NCI-H1048 (cell line): Measurements from ENCODE around the gene SMAD3.

Experiments used
- DNase-seq: peaks from one replicate; lab custom pipeline; 2025; lab: John Stamatoyannopoulos, UW

The SMAD3 gene

GRCh38 chr15:67199881-67200763 lies 134.7 kb downstream of the SMAD3 start:
- no peak for DNase-seq

DNA sequence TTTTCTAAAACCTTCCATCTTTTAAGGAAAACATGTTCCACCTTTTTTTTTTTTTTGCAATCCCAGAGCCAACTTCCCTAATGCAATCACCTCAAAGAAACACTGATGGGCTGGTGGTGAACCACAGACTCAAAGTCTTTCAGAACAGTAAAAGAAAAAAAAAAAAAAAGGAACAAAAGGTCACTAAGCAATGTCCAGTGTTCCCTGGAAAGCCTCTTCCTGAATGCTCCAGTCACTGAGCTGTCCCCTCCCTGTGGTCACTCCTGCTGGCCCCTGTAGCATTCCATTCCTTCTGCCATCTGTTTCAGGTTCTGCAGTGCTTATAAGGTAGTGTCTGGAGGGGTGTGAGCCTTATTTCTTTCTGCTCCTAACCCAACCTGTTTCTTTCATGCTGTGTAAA lies 135.7 kb downstream of the SMAD3 start:
- DNase-seq: no peak

DNA sequence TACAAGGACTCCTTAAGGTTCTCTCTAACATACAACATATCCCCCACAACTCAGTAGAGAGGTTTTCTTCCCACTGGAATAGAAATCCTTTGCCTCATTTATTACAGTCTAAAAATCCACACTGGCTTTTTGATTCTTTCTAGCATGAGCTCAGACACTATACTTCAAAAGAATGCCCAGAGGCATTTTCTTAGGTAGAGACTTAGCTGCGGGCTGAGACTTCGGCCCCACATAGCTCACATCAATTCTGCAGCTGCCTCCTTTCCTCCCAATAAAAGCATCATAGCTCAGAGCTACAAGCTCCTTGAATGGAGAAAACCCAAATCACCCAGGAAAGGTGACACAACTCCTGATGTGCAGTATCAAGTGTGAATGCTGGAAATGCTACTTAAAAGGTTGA lies 136.7 kb downstream of the SMAD3 start:
- no peak for DNase-seq

DNA sequence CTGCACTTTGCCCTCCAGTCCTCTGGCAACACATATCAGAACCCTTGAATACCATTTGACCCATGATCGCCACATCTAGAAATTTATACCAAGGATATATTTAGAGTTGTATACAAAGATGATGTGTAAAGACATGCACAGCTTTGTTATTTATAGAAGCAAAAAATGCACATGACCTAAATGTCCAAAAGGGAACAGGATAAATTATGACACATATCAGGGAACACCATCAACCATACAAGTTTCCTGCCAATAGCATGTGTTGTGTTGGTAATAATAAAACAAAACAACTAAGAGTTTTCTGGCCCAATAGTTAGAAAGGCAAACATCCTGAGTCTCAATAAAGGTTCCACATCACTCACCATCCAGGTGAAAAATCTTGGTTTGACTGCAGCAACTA lies 137.6 kb downstream of the SMAD3 start:
- DNase-seq: no peak

- no peak for DNase-seq
Measured at GRCh38 chr15:67207555-67208207, 142.3 kb downstream of the SMAD3 start.

DNA sequence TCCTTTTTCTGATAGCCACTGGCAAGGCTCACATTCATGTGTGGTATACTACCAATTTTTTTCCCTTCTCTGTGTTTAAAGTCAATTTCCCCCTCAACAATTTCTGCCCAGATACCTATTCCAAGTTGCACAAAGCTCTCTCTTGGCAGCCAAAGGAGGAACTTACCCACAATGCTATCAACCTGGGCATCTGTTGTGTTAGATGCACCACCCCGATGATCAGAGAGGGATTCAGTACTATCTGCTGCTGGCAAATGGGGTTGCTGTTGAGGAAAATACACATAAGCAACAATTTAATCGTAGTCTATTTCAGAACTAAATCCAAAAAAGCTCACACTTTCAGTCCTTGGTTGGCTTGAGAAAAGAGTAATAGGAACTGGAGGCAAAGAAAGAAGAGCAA lies 143.0 kb downstream of the SMAD3 start:
- no peak for DNase-seq

- no peak for DNase-seq
Measured at GRCh38 chr15:67210555-67211168, 145.3 kb downstream of the SMAD3 start.

DNA sequence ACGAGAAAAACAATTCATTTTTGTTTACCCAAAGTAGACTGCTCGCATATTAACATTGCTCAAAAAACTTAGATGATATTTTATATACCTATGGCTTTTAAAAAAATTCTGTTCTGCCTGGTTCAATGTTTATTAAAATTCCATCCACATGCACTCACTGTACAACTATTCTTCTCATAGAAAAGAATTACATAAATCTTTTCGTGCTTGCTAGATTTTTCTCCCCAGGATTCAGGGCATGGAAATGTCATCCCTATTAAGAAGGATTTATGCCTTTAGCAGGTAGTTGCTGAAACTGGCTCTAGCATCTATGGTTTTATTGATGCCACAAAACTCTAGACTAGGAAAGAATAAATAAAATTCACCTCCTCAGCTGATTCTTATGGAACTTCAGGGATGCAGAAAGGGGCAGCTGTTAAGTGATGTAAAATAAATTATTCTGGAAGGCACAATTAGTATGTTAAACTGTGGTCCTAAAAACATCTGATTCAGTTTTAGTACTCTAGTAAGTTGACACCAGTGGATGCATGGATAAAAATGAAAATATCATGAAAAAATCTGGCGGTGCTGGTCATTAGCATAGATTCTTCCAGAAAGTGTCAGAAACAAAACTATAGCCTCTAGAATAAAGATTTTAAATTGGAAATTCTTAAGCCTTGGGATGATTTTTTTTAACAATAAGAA lies 147.4 kb downstream of the SMAD3 start:
- no peak for DNase-seq

GRCh38 chr15:67215102-67215501 lies 149.7 kb downstream of the SMAD3 start:
- no peak for DNase-seq

DNA sequence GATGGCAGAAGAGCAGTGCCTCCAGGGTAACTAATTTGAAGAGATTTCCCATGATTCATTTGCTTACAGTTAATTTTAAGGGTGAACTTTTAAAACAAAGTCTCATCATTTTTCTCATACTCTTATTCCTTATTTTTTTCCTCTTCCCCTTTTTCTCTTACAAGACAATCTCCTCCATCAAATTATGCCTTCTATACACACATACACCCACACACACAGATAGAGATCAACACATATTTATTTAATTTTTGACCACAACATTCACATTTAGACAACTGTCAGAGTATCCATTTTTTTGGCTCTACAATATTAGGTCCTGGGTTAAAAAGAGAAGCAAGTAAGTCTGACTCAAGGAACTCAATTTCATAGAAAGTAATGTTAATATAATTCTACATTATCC lies 151.5 kb downstream of the SMAD3 start:
- DNase-seq: no peak

GRCh38 chr15:67218428-67218827 lies 153.0 kb downstream of the SMAD3 start:
- DNase-seq: no peak

DNA sequence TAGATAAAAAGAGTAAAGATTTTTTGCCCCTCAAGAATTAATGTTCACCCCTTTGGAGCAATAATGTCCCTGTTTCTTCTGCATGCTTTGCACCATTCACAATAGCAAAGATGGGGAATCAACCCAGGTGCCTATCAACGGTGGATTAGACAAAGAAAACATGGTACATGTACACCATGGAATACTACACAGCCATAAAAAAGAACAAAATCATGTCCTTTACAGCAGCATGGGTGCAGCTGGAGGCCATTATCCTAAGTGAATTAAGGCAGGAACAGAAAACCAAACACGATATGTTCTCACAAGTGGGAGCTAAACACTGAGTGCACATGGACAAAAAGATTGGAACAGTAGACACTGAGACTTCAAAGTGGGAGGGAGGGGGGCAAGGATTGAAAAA lies 153.9 kb downstream of the SMAD3 start:
- DNase-seq: no peak

DNA sequence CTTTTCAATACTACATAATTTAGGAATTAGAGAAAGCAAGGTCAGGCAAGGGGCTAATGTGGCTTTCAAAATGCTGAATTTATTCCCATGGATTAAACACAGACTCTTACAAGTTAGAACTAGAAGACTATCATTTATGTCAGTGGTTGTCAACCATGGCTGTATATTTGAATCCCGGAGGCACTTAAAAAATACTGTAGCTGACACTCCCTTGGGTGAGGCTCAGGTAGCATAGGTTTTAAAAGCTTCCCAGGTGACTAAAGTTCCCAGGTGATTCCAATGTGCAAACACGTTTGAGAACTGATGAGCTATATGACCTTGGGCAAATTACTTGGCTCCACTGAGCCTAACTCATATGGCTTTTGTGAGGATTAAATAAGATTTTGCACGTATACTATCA lies 159.5 kb downstream of the SMAD3 start:
- no peak for DNase-seq

DNA sequence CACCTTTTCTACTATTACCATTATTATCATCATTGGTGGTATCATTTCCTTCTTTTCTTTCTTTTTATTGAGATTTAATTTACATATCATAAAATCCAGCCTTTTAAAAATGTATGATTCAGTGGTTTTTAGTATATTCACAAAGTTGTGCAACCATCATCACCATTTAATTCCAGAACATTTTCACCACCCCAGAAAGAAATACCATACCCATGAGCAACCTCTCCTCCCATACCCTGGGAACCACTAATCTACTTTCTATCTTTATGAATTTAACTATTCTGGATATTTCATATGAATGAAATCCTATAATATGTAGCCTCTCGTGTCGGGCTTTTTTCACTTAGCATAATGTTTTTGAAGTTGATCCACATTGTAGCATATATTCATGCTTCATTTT lies 159.9 kb downstream of the SMAD3 start:
- no peak for DNase-seq

DNA sequence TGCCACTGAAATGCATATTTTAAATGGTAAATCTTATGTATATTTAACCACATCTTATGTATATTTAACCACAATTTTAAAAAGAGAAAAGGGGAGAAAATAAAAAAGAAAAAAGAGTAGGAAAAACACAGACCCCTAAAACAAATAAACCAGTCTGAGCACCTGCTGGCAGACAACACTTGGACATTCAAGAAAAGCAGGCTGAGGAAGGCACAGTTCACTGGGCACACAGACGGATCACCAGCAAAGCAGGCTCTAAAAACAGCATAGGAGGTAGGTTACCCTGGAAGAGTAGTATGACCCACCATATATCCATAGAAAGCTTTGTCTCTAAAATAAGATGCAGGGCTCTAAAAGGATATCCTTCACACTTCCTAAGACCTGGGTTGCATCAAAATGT lies 162.0 kb downstream of the SMAD3 start:
- no peak for DNase-seq

DNA sequence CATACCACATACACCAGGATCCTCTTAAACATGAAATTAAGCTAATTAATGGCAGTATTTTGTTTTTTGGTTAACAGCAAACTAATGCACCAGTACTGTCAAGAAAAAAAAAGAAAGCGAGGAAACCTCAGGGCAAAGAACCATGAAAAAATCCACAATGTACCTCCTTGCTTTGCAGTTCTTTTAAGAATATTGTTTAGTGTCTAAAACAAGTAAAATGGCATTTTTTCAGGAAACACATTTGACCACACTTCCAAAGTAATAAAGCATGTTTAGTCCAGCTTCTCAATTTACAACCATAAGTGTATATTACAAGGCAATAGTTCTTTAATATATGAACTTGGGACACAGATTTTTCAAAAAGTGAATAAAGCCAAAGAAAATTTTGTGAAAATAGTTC lies 162.4 kb downstream of the SMAD3 start:
- no peak for DNase-seq

DNA sequence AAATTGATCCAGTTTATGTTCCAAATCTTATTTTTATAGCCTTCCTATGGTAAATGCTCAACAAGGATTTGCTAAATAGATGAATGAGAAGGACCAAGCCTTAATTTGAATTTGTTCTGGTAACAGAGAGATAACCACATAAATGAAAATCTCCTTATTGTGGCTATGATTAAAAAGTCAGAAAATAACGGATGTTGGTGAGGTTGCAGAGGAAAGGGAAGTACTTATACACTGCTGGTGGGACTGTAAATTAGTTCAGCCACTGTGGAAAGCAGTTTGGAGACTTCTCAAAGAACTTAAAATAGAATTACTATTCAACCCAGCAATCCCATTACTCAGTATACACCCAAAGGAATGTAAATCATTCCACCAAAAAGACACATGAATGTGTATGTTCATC lies 162.9 kb downstream of the SMAD3 start:
- DNase-seq: no peak

DNA sequence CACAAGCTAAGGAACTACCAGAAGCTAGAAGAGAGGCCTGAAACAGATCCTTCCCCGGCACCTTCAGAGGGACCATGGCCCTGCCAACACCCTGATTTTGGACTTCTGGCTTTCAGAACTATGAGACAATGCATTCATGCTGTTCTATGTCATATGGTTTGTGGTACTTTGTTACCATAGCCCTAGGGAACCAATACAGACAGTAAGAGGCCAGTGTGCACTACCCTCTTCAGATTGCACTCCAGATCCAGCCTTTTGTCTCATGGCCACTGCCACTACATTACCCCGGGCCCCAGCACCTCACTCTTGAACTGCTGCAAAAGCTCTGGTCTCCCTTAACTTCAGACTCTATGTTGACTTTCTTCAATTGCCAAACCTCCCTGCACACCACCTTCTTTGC lies 165.1 kb downstream of the SMAD3 start:
- no peak for DNase-seq

DNA sequence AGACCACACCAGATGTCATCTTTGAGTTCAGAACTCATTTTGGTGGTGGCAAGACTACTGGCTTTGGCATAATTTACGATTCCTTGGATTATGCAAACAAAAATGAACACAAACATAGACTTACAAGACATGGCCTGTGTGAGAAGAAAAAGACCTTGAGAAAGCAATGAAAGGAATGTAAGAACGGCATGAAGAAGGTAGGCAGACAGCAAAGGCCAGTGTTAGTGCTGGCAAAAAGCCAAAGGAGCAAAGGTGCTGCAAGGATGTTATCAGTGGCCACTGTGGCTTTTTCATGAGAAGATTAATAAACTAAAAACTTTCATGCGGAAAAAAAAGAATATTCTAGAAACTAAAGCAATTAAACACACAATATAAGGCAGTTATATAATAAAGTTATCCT lies 167.2 kb downstream of the SMAD3 start:
- no peak for DNase-seq

- no peak for DNase-seq
Measured at GRCh38 chr15:67240235-67241131, 175.1 kb downstream of the SMAD3 start.

GRCh38 chr15:67241132-67241855 lies 175.9 kb downstream of the SMAD3 start:
- DNase-seq: no peak
